ENCODE measurements around the gene EDEM2. TPM values are rescaled to one million over a fixed set of nuclear protein-coding genes. Genes with fewer than 3 reads are reported as not detected.
"Not testable (repeated sequence)": the region's sequence is repeated elsewhere in the genome, so short reads cannot be mapped to it uniquely, and the experiment has no call there.

Gene EDEM2
- total RNA-seq, 1 experiment from 2014 or later = 26.8 TPM

GRCh38 chr20:35122756-35123405 is 24.3 kb downstream of the EDEM2 start:
- Histone ChIP-seq H3K4me3 (ENCODE audit: insufficient read depth, low read depth, low read length) (no peak overlapping the region), H3K27me3 (ENCODE audit: control insufficient read depth, insufficient read depth, low read length) (no peaks in the 10 kb centered on the region), H3K36me3 (replicated peaks; ENCODE audit: control insufficient read depth, insufficient read depth, low read length) (peaks cover 29% of the 10 kb centered on the region)
- no peak for DNase-seq

- peaks cover 27% of the 10 kb centered on the region for H3K36me3 ChIP-seq (replicated peaks; ENCODE audit: control insufficient read depth, insufficient read depth, low read length)
These were observed 25.9 kb downstream of the EDEM2 start for GRCh38 chr20:35121186-35121585.

DNA sequence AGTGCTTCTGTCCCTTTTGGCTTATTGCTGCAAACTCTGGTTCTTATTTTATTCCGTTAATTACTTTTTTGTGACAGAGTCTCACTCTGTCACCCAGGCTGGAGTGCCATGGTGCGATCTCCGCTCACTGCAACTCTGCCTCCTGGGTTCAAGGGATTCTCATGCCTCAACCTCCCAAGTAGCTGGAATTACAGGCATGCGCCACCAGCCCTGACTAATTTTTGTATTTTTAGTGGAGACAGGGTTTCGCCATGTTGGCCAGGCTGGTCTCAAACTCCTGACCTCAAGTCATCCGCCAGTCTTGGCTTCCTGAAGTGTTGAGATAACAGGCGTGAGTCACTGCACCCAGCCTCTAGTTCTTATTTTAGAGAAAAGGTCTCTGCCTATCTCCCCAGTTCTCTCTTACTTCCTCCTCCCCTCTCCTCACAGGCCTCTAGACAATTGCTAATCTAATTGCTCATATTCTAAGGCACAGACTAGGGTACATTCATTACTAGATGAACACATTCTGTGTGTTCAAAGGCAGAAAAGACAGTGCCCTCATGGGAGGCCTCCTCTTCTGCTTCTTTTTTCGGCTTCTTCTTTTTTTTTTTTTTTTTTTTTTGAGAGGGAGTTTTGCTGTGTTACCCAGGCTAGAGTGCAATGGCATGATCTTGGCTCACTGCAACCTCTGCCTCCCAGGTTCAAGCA is 27.0 kb downstream of the EDEM2 start:
- no peak overlapping the region for H3K4me3 ChIP-seq (ENCODE audit: insufficient read depth, low read depth, low read length)
- no peaks in the 10 kb centered on the region for H3K27me3 ChIP-seq (ENCODE audit: control insufficient read depth, insufficient read depth, low read length)
- H3K36me3 ChIP-seq (replicated peaks; ENCODE audit: control insufficient read depth, insufficient read depth, low read length) = peaks cover 30% of the 10 kb centered on the region
- DNase-seq = no peak

More at GRCh38 chr20:35121186-35121585, 25.9 kb downstream of the EDEM2 start:
- no peak for DNase-seq
- Histone ChIP-seq H3K4me3 (ENCODE audit: insufficient read depth, low read depth, low read length) (no peak overlapping the region), H3K27me3 (ENCODE audit: control insufficient read depth, insufficient read depth, low read length) (no peaks in the 10 kb centered on the region)

- Histone ChIP-seq H3K27me3 (ENCODE audit: control insufficient read depth, insufficient read depth, low read length) (no peaks in the 10 kb centered on the region), H3K36me3 (replicated peaks; ENCODE audit: control insufficient read depth, insufficient read depth, low read length) (peaks cover 21% of the 10 kb centered on the region), H3K4me3 (ENCODE audit: insufficient read depth, low read depth, low read length) (no peak overlapping the region)
- DNase-seq = no peak
These were observed 29.5 kb downstream of the EDEM2 start for GRCh38 chr20:35117629-35118028.

DNA sequence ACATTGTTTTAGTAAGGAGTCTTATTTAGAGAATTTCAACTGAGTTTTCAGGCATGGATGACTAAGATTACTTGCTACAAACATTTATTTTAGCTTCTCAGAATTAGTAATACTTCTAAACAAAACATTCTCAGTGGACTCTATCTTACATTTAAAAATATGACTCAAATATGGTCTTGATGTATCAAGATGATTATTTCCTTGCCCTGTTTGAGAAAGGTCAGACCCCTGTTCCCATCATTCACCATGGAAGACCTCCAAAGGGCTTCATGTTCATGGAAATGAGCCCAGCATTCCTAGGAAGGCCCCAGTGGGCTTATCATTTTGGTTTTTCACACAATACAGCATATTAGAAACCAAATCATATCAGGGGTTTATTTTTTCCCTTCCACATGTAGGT is 29.9 kb downstream of the EDEM2 start:
- H3K4me3 ChIP-seq (ENCODE audit: insufficient read depth, low read depth, low read length) = no peak overlapping the region
- peaks cover 20% of the 10 kb centered on the region for H3K36me3 ChIP-seq (replicated peaks; ENCODE audit: control insufficient read depth, insufficient read depth, low read length)
- H3K27me3 ChIP-seq (ENCODE audit: control insufficient read depth, insufficient read depth, low read length) = no peaks in the 10 kb centered on the region
- no peak for DNase-seq

GRCh38 chr20:35116258-35116657 is 30.9 kb downstream of the EDEM2 start:
- no peak for DNase-seq
- no peak overlapping the region for H3K4me3 ChIP-seq (ENCODE audit: insufficient read depth, low read depth, low read length)
- H3K27me3 ChIP-seq (ENCODE audit: control insufficient read depth, insufficient read depth, low read length) = no peaks in the 10 kb centered on the region
- H3K36me3 ChIP-seq (replicated peaks; ENCODE audit: control insufficient read depth, insufficient read depth, low read length) = peaks cover 13% of the 10 kb centered on the region

DNA sequence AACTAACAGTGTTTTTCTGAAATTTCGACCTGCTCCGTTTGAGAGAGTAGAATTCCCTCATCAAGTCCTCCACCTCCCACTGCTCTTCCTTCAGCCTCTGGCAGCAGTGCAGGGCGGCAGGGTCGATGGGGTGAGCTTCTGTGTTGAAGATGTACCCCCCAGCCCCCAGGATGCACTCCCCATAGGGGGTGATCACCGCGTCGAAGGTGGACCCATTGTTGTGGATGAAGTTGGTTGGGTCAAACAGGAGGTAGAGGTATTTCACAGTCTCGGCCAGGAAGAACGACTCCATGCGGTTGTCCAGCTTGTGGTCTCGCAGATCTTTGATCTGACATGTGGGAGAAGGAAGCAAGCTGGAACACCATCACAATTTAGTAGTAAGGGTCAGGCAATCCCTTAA is 31.5 kb downstream of the EDEM2 start:
- Histone ChIP-seq H3K27me3 (ENCODE audit: control insufficient read depth, insufficient read depth, low read length) (no peaks in the 10 kb centered on the region), H3K36me3 (replicated peaks; ENCODE audit: control insufficient read depth, insufficient read depth, low read length) (peaks cover 11% of the 10 kb centered on the region), H3K4me3 (ENCODE audit: insufficient read depth, low read depth, low read length) (no peak overlapping the region)
- no peak for DNase-seq

GRCh38 chr20:35112276-35112675 is 34.9 kb downstream of the EDEM2 start:
- not testable (repeated sequence) for H3K27me3 ChIP-seq (ENCODE audit: control insufficient read depth, insufficient read depth, low read length); H3K36me3 ChIP-seq (replicated peaks; ENCODE audit: control insufficient read depth, insufficient read depth, low read length); H3K4me3 ChIP-seq (ENCODE audit: insufficient read depth, low read depth, low read length); DNase-seq

- Histone ChIP-seq H3K27me3 (ENCODE audit: control insufficient read depth, insufficient read depth, low read length) (no peaks in the 10 kb centered on the region), H3K4me3 (ENCODE audit: insufficient read depth, low read depth, low read length) (no peak overlapping the region), H3K36me3 (replicated peaks; ENCODE audit: control insufficient read depth, insufficient read depth, low read length) (peaks cover 6% of the 10 kb centered on the region)
- no peak for DNase-seq
These were observed 35.8 kb downstream of the EDEM2 start for GRCh38 chr20:35111141-35111888.

GRCh38 chr20:35108921-35109320 is 38.2 kb downstream of the EDEM2 start:
- Histone ChIP-seq H3K4me3 (ENCODE audit: insufficient read depth, low read depth, low read length) (no peak overlapping the region), H3K27me3 (ENCODE audit: control insufficient read depth, insufficient read depth, low read length) (no peaks in the 10 kb centered on the region), H3K36me3 (replicated peaks; ENCODE audit: control insufficient read depth, insufficient read depth, low read length) (no peaks in the 10 kb centered on the region)
- DNase-seq = no peak

DNA sequence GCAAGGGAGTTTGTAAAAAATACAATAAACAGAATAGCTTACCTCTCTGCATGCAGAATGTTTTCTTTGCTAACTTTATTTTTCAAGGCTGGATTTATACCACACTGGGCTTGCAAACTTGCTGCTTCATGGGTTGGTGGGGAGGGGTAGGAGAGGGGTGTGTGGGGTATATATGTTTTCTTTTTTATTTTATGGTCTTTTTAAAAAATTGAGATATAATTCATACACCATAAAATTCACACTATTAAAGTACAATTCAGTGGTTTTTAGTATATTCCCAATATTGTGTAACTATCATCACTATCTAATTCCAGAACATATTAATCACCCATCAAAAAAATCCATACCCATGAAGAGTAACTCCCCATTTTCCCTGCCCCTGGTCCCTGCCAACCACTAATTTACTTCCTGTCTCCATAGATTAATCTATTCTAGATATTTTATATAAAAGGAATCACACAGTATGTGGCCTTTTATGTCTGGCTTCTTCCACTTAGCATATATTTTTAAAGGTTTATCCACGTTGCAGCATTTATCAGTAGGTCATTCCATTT is 40.2 kb downstream of the EDEM2 start:
- Histone ChIP-seq H3K27me3 (ENCODE audit: control insufficient read depth, insufficient read depth, low read length) (no peaks in the 10 kb centered on the region), H3K4me3 (ENCODE audit: insufficient read depth, low read depth, low read length) (no peak overlapping the region), H3K36me3 (replicated peaks; ENCODE audit: control insufficient read depth, insufficient read depth, low read length) (no peaks in the 10 kb centered on the region)
- no peak for DNase-seq

- Histone ChIP-seq H3K27me3 (ENCODE audit: control insufficient read depth, insufficient read depth, low read length) (no peaks in the 10 kb centered on the region), H3K4me3 (ENCODE audit: insufficient read depth, low read depth, low read length) (no peak overlapping the region), H3K36me3 (replicated peaks; ENCODE audit: control insufficient read depth, insufficient read depth, low read length) (no peaks in the 10 kb centered on the region)
- DNase-seq = no peak
These were observed 42.3 kb downstream of the EDEM2 start for GRCh38 chr20:35104685-35105295.

DNA sequence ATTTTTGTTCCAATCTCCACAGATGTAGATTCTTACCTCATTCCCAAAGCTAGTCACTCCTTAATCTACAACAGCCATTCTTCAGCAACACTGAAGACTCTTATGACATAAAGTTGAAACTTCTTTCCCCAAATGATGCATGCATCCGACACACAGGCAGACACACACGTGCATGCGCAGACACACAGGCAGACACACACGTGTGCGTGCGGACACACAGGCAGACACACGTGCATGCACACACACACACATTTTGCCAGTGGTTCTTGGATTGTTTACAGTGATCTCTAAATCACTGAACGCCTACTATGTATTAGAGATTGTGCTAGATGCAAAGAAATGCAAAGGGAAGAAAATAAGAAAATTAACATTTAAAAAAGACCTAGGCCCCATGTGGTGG is 45.5 kb downstream of the EDEM2 start:
- Histone ChIP-seq H3K4me3 (ENCODE audit: insufficient read depth, low read depth, low read length) (no peak overlapping the region), H3K27me3 (ENCODE audit: control insufficient read depth, insufficient read depth, low read length) (no peaks in the 10 kb centered on the region), H3K36me3 (replicated peaks; ENCODE audit: control insufficient read depth, insufficient read depth, low read length) (no peaks in the 10 kb centered on the region)
- DNase-seq = no peak

DNA sequence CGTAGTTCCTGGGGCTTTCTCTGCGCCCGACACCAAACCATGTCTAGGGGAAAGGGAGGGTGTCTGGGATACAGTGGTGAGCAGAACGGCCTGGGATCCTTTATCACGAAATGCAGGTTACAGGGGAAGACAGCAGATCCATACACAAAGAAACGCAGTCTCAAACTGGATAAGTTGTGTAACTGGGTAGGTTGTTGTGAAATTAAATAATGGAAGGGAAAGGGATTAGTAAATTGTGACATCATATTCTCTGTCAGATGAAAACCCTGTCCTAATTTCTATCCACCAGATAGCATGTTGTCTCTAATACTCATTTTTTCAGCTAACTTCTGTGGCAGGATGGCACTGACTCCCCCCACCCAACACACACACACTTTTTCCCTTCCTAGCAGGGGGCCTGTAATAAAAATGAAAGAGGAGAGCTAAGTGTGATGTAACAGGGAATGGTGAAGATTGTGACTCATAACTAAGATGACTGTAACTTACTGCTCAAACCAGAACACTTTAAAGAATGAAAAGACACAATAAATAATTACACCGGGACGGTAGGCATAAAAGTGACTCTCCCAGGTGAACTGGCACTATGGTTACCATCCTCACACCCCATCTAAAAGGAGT is 53.8 kb downstream of the EDEM2 start:
- Histone ChIP-seq H3K36me3 (replicated peaks; ENCODE audit: control insufficient read depth, insufficient read depth, low read length) (no peaks in the 10 kb centered on the region), H3K27me3 (ENCODE audit: control insufficient read depth, insufficient read depth, low read length) (no peaks in the 10 kb centered on the region), H3K4me3 (ENCODE audit: insufficient read depth, low read depth, low read length) (peak overlapping the region; percentile 86)
- DNase-seq = no peak

Data from H7 (cell line).